HCT116 (cell line): ENCODE results near the gene PEX19.

ENCODE experiments used
- EZH2 ChIP-seq: fragments of 200-600 bp; sonication (generic); IDR thresholded peaks from 2 replicates; pipeline ENCODE4 v1.6.1; 2017; ENCODE audit warnings: antibody characterized with exemption, mixed run types
- ZNF274 ChIP-seq: fragments of 200-500 bp; sonication (Bioruptor generic); IDR thresholded peaks from 2 replicates; pipeline ENCODE4 v1.6.1; 2014; ENCODE audit warnings: mild to moderate bottlenecking, low read depth, low read length, inconsistent platforms
- TF ChIP-seq, protein P1 (sequence below), 3 experiments: fragments of 200-600 bp in 1 of 3; sonication (generic) in 1 of 3; IDR thresholded peaks in 2 of 3; conservative IDR thresholded peaks in 1 of 3; 2 replicates each; pipeline ENCODE4 v1.5.1; 2012 to 2017; ENCODE audit warnings: low read depth in 2 of 3, low read length in 2 of 3, antibody characterized with exemption in 1 of 3, borderline replicate concordance in 1 of 3, control low read depth in 1 of 3, mild to moderate bottlenecking in 1 of 3, mixed read lengths in 1 of 3, mixed run types in 1 of 3, moderate library complexity in 1 of 3; ENCODE audit not compliant: insufficient read depth in 1 of 3

- no peak for TF ChIP-seq EZH2
- TF ChIP-seq, protein P1, sequence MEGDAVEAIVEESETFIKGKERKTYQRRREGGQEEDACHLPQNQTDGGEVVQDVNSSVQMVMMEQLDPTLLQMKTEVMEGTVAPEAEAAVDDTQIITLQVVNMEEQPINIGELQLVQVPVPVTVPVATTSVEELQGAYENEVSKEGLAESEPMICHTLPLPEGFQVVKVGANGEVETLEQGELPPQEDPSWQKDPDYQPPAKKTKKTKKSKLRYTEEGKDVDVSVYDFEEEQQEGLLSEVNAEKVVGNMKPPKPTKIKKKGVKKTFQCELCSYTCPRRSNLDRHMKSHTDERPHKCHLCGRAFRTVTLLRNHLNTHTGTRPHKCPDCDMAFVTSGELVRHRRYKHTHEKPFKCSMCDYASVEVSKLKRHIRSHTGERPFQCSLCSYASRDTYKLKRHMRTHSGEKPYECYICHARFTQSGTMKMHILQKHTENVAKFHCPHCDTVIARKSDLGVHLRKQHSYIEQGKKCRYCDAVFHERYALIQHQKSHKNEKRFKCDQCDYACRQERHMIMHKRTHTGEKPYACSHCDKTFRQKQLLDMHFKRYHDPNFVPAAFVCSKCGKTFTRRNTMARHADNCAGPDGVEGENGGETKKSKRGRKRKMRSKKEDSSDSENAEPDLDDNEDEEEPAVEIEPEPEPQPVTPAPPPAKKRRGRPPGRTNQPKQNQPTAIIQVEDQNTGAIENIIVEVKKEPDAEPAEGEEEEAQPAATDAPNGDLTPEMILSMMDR (IDR thresholded peaks at IDR 0.05 in 2 of 3, conservative IDR thresholded peaks at IDR 0.05 in 1 of 3; ENCODE audit: borderline replicate concordance in 1 of 3, insufficient read depth in 1 of 3, low read depth in 2 of 3, low read length in 2 of 3): no peak
- no peak for TF ChIP-seq ZNF274
Observed at GRCh38 chr1:160293020-160293968, 8.4 kb upstream of the PEX19 start.
